ENCODE measurements around the gene LCN12. TPM values are rescaled to one million over a fixed set of nuclear protein-coding genes. Genes with fewer than 3 reads are reported as not detected.

LCN12 gene
- polyA plus RNA-seq, 3 donors from 2014 or later: not detected

DNA sequence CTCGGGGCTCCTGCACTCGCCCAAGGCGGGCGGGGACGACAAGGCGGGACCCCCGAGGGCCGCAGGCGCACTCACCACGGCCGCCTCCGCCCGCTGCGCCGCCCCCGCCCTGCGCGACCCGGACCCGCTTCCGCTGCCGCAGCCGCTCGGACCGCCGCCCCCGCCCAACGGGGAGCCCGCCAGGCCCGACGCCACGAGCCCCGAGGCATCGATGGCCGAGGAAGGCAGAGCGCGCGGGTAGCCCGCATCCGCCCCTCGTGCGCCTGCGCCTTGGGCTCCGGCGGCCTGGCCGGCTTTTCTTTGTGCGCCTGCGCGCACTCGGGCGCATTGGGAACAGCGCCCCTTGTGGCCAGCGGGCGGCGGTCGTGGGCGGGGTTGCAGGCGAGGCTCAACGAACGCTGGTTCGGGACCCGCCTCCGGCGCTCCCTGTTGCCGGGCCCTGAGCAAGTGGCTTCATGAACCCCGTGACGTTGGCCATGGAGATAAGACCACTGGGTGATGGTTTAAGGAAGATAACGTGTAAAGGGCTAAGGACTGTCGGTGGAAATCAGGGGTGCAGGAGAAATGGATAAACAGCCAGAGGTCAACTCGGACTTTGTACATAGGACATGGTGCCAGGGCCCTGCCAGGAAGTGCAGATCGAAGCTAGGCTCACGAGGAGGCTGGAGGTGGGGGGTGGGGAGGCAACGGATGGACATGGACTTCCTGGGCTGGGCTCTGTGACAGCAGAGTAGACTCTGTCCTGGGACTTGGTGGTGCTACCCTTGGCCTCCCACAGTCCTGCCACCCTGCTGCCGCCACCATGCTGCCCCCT lies 7.3 kb upstream of the LCN12 start, which contains the start of the genes C8G and FBXW5:
Gene C8G, plus strand, starts transcription at position 725 of the 814 bp plus-strand sequence. Its CDS starts 78 bp downstream, at position 803.
Gene FBXW5, minus strand, starts transcription at position 220 of the 814 bp plus-strand sequence. CDS start 655 bp downstream, outside the sequence.
- peak within 1 kb of the TSS; percentile 74 to 84 (median 77) for H3K4me3 Mint-ChIP-seq
- no peaks in the 10 kb centered on the region for H3K9me3 Mint-ChIP-seq
- H3K36me3 Mint-ChIP-seq: no peaks in the 10 kb centered on the region
- peak within 1 kb of the TSS; percentile 30 to 87 (median 55) for H3K27ac Mint-ChIP-seq
- H3K4me1 Mint-ChIP-seq: peaks cover 16 to 32% of the 10 kb centered on the region in 2 donors
- H3K27me3 Mint-ChIP-seq (ENCODE audit: low read depth in 3 of 3): peaks cover 8 to 12% (median 10%) of the 10 kb centered on the region in 3 donors
- DNase-seq: peak; percentile 97 to 98 (median 98)

DNA sequence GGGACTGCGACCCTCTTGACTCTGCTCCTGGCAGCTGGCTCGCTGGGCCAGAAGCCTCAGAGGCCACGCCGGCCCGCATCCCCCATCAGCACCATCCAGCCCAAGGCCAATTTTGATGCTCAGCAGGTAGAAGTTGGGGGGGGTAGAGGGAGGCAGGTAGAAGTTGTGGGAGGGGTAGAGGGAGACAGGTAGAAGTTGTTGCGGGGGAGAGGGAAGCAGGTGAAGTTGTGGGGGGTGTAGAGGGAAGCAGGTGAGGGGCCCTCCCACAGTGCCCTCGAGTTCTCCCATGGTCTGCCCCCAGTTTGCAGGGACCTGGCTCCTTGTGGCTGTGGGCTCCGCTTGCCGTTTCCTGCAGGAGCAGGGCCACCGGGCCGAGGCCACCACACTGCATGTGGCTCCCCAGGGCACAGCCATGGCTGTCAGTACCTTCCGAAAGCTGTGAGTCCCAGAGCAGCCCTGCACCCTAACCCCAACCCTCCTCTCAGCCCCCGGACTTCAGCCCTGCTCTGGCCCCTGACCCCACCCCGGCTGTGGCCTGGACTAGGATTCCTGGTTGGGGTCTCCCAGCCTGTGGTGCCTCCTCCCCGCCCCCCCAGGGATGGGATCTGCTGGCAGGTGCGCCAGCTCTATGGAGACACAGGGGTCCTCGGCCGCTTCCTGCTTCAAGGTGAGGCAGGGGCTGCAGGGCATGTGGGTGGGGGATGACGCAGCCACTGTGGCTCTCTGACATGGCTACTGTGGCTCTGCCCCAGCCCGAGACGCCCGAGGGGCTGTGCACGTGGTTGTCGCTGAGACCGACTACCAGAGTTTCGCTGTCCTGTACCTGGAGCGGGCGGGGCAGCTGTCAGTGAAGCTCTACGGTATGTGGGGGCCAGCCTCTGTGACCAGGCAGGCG lies 6.5 kb upstream of the LCN12 start:
- Mint-ChIP-seq H3K27me3 (ENCODE audit: low read depth in 3 of 3) (peaks cover 9 to 12% (median 10%) of the 10 kb centered on the region in 3 donors), H3K36me3 (no peaks in the 10 kb centered on the region), H3K27ac (peak overlapping the region in 2 of 6 donors; percentile 22 to 86), H3K9me3 (no peaks in the 10 kb centered on the region), H3K4me1 (peaks cover 16 to 36% of the 10 kb centered on the region in 2 donors), H3K4me3 (peak overlapping the region in 2 of 5 donors; percentile 49 to 57)
- no peak for DNase-seq

DNA sequence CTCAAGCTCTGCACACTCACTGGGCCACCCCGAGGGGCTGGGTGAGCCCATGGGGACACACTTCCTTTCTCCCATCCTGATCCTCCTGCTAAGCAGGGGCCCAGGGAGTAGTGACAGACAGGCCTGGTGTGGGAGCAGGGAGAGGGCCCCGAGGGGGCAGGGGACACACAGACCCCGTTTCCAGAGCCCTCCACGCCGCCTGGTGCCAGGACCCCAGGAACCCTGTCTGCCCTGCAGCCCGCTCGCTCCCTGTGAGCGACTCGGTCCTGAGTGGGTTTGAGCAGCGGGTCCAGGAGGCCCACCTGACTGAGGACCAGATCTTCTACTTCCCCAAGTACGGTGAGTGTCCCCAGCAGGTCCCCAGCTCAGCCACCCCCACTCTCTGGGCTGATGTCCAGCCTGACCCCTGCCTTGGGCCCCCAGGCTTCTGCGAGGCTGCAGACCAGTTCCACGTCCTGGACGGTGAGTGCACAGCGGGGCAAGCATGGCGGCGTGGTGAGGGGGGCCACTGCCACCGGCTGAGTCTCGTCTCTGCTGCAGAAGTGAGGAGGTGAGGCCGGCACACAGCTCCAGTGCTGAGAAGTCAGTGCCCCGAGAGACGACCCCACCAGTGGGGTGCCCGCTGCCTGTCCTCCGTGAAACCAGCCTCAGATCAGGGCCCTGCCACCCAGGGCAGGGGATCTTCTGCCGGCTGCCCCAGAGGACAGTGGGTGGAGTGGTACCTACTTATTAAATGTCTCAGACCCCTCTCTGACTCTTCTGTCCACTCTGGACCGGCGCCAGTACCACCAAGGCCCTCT lies 5.6 kb upstream of the LCN12 start:
- Mint-ChIP-seq H3K27me3 (ENCODE audit: low read depth in 3 of 3) (peaks cover 8 to 10% (median 9%) of the 10 kb centered on the region in 3 donors), H3K4me3 (no peak overlapping the region), H3K4me1 (peaks cover 16 to 40% of the 10 kb centered on the region in 2 donors), H3K27ac (no peak overlapping the region), H3K36me3 (no peaks in the 10 kb centered on the region), H3K9me3 (no peaks in the 10 kb centered on the region)
- no peak for DNase-seq

DNA sequence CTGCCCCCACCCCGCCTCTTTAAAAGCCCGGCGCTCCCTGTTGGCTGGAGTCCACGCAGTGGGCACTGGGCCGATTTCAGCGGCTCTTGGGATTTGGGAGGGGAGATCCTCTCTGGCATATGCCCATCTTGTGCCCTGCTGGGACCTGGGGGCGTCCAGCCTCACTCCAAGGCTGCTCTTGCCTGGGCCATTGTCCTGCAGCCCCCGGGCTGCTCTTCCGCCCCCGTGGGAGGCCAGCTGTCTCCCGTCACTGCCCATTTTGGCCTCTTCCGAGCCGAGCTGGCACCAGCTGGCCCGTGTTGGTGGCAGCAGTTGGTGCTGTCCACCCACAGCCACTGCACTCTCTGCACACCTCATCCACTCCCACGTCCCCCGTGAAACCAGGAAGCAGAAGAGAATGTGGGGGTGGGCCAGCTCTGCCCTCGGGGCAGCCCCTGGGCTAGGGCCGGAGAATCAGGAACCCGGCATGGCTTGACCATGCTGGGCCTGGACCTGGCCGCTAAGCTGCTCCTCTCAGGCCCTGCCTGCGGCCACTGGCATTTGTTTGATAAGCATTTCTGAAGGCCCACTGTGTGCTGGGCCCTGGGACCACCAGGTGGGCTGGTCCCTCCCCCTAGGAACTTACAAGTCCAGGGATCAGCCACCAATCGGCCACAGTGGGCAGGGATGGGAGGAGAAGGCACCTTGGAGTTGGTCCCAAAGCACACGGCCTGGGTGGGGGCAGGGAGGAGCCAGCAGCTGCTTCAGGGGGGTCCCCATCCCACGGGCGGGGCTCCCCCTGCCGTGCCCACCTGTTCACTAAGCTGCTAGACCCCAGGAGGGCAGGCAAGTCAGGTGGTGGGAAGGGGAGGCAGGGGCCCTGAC lies 4.8 kb upstream of the LCN12 start:
- Mint-ChIP-seq H3K27me3 (ENCODE audit: low read depth in 3 of 3) (peaks cover 8 to 9% (median 8%) of the 10 kb centered on the region in 3 donors), H3K4me1 (peaks cover 16 to 40% of the 10 kb centered on the region in 2 donors), H3K36me3 (no peaks in the 10 kb centered on the region), H3K4me3 (no peak overlapping the region), H3K9me3 (no peaks in the 10 kb centered on the region), H3K27ac (peak overlapping the region in 2 of 6 donors; percentile 48 to 74)
- DNase-seq: no peak

DNA sequence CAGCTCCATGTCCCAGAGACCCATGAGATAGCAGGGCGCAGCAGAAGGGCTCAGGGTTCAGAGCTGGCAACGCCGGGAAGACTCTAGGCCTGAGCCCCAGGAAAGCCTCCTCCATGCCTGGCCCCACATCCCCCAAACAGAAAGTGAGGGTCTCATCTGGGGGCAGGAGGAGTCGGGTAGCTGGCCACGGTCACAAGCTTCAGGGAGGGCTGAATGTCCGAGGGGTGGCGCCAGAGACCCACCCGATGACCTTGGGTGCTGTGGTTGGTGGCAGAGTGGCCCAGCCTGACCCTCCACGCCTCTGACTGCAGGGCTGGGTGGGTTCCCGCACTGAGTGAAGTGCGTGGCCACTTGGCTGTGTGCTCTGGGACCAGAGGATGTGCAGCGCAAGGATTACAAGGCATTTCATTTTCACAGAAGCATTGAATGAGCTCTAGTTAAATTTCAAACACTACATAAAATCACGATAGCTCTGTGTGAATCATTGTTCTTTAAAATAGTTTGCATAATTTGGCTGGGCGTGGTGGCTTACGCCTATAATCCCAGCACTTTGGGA lies 4.0 kb upstream of the LCN12 start:
- H3K4me1 Mint-ChIP-seq: peaks cover 16 to 35% of the 10 kb centered on the region in 2 donors
- H3K4me3 Mint-ChIP-seq: peak overlapping the region; percentile 71 to 89 (median 78)
- DNase-seq: peak; percentile 49 to 56 (median 50)
- peak overlapping the region; percentile 77 to 89 (median 84) for H3K27ac Mint-ChIP-seq
- H3K27me3 Mint-ChIP-seq (ENCODE audit: low read depth in 3 of 3): peaks cover 6 to 9% (median 8%) of the 10 kb centered on the region in 3 donors
- no peaks in the 10 kb centered on the region for H3K36me3 Mint-ChIP-seq
- no peaks in the 10 kb centered on the region for H3K9me3 Mint-ChIP-seq

DNA sequence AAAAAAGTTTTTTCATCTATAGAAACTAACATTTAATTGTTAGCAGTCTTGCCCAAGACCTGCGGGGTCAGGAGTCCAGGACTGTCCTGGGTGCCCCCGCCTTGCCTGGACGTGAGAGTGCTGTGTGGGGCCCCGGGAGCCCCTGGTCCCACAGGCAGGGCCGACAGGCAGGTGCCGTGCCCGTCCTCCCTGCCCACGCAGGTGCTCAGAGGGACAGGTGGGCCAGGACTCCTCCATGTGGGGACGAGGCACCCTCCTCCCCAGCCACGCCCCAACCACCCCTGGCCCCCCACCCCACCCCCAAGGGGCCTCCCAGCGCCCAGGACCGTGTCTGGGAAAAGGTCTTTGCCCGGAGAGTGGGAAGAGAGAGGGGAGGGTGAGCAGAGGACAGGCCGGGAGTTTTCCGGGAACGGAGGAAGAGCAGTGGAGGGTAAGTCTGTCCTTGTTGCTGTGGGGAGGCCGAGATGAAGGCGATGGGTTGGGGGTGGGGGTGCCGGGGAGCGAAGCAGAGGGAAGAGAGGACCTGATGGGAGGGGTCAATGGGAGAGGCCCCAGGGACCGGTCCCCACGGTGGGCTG lies 2.7 kb upstream of the LCN12 start:
- Mint-ChIP-seq H3K4me1 (peaks cover 16 to 32% of the 10 kb centered on the region in 2 donors), H3K9me3 (no peaks in the 10 kb centered on the region), H3K27ac (peak overlapping the region; percentile 79 to 89 (median 84)), H3K36me3 (no peaks in the 10 kb centered on the region), H3K4me3 (peak overlapping the region; percentile 80 to 89 (median 86)), H3K27me3 (ENCODE audit: low read depth in 3 of 3) (peaks cover 3 to 9% (median 8%) of the 10 kb centered on the region in 3 donors)
- DNase-seq: no peak

DNA sequence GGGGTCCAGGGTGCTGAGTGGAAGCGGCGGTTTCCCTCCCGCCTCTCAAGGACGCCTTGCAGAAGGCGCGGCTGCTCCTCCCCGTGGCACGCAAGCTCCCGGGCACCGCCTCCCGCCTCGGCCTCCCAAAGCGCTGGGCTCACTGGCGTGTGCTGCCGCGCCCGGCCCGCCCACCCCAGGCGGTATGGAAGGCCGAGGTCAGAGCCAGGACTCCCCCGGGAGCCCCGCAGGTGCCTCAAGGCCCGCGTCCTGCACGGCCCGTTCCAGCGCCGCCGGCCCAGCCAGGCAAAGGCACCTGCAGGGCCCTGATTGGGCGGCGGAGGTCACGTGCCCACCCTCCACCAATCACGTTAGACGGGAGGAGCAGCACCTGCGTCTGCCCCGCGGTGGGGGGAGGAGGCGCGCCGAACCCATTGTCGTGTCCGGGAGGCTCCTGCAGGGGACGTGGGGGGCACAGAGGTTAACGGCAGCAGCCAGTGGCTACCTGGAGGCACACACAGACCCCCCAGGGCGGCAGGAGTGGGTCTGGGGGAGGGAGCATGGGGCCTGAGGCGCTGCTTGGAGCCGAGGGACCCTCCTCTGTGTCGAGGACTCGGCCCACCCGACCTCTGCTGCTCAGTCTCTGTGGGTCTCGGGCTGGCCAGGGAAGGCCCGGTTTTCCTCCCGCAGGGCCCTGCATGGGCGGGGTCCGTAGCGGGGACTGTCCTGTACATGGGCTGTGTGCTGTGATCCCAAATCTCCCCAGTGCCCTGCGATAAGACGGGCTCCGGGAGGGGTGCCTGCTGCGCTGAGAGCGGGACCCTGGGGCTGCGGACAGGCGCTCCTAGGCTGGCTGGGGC lies 2.0 kb upstream of the LCN12 start:
- Mint-ChIP-seq H3K36me3 (no peaks in the 10 kb centered on the region), H3K9me3 (no peaks in the 10 kb centered on the region), H3K4me1 (peaks cover 11 to 30% of the 10 kb centered on the region in 2 donors), H3K27me3 (ENCODE audit: low read depth in 3 of 3) (peaks cover 0 to 6% (median 5%) of the 10 kb centered on the region in 3 donors), H3K27ac (peak overlapping the region; percentile 82 to 93 (median 86)), H3K4me3 (peak overlapping the region; percentile 82 to 90 (median 86))
- peak; percentile 96 for DNase-seq

DNA sequence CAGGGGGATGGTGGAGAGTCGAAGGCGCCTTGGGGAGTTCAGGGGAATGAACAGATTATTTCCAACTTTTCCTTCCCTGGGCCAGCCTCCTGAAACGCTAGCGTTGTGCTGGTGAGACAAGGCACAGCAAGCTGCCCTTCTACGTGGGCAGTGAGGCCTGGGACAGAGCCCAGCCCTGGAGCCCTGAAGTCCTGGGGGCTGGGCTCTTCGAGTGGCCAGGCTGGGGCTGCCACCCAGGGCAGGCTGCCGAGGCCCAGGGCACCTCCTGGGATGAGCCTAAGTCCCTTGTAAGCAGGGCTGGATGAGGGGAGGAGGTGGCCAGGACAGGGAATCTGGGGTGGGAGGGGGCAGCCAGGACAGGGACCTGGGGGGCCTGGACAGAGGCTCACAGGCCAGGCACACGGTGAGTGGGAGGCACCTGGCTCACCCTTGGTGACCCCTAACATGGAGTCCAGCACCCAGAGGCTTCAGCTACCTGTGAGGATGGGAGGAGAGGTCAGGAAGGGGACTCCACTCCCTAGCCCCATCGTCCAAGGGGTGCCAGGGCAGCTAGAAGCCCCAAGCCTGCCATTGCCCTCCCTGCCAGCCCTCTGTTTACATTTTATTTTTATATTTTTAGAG lies 1.3 kb upstream of the LCN12 start:
- H3K27ac Mint-ChIP-seq: peak overlapping the region; percentile 82 to 93 (median 85)
- H3K4me1 Mint-ChIP-seq: peaks cover 6 to 27% of the 10 kb centered on the region in 2 donors
- H3K27me3 Mint-ChIP-seq (ENCODE audit: low read depth in 3 of 3): peaks cover 0 to 2% (median 2%) of the 10 kb centered on the region in 3 donors
- no peaks in the 10 kb centered on the region for H3K36me3 Mint-ChIP-seq
- H3K4me3 Mint-ChIP-seq: peak overlapping the region; percentile 77 to 90 (median 84)
- H3K9me3 Mint-ChIP-seq: no peaks in the 10 kb centered on the region
- DNase-seq: no peak

DNA sequence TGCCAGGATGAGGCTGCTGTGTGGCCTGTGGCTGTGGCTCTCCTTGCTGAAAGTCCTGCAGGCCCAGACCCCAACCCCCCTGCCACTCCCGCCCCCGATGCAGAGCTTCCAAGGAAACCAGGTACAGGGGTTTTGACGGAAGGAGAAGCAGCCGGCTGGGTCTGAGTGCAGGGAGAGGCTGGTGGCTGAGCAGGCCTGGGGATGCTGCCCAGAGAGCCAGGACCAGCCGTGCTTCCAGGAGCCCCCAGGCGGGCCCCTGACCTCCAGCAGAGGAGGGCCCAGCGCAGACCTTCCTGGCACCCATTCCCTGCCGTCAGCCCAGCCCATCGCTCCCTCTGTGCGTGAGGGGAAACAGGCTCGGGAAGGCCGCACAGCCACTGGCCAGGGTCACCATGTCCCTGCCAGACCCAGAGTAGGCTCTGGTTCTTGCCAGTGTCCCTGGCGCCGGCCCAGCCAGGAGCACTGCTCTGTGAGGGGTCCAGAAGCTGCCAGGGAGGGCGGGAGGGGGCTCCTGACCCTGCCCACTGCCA lies 313 bp downstream of the LCN12 start:
- Mint-ChIP-seq H3K36me3 (peaks cover 6 to 7% (median 7%) of the 10 kb centered on the region in 3 donors), H3K27me3 (ENCODE audit: low read depth in 3 of 3) (peaks cover 0 to 5% (median 2%) of the 10 kb centered on the region in 3 donors), H3K4me1 (peaks cover 17 to 34% of the 10 kb centered on the region in 2 donors), H3K27ac (no peak overlapping the region), H3K9me3 (peaks cover 0 to 5% (median 0%) of the 10 kb centered on the region in 6 donors), H3K4me3 (no peak overlapping the region)
- DNase-seq: no peak

DNA sequence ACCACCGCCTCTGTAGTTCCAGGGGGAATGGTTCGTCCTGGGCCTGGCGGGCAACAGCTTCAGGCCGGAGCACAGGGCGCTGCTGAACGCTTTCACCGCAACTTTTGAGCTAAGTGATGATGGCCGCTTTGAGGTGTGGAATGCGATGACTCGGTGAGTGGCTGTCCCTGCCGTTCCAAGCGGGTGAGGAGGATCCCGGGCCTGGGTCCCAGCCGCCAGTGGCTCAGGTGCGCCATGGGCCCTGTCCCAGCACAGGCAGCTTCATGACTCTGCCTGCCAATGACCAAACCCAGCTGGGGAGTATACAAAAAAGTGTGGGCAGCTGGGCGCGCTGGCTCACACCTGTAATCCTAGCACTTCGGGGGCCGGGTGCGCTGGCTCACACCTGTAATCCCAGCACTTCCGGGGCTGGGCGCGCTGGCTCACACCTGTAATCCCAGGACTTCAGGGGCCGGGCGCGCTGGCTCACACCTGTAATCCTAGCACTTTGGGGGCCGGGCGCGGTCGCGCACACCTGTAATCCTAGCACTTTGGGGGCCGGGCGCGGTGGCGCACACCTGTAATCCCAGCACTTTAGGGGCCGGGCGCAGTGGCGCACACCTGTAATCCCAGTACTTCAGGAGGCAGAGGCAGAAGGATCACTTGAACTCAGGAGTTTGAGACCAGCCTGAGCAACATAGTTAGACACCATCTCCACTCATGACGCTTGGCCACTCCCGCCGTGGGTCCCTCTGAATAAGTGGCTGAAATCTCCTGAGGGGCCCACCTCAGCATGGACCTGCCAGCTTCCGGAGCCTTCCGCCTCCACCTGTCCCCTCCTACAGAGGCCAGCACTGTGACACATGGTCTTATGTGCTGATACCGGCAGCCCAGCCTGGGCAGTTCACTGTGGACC lies 1.1 kb downstream of the LCN12 start:
- no peak overlapping the region for H3K4me3 Mint-ChIP-seq
- H3K4me1 Mint-ChIP-seq: peaks cover 21 to 39% of the 10 kb centered on the region in 2 donors
- peaks cover 6 to 7% (median 7%) of the 10 kb centered on the region in 3 donors for H3K36me3 Mint-ChIP-seq
- peaks cover 0 to 5% (median 2%) of the 10 kb centered on the region in 3 donors for H3K27me3 Mint-ChIP-seq (ENCODE audit: low read depth in 3 of 3)
- H3K27ac Mint-ChIP-seq: no peak overlapping the region
- peaks cover 0 to 5% (median 0%) of the 10 kb centered on the region in 6 donors for H3K9me3 Mint-ChIP-seq
- DNase-seq: no peak

All from immature natural killer cell (primary cell).